Measurements from ENCODE around the gene HMCN2.
"Not testable (repeated sequence)": the region's sequence is repeated elsewhere in the genome, so short reads cannot be mapped to it uniquely, and the experiment has no call there.

HMCN2 gene

GRCh38 chr9:130391866-130392265 is 126.3 kb downstream of the HMCN2 start:
- no peak for DNase-seq (ENCODE audit: low spot score)

GRCh38 chr9:130393681-130394071 is 128.1 kb downstream of the HMCN2 start:
- no peak for DNase-seq (ENCODE audit: low spot score)

- no peak for DNase-seq (ENCODE audit: low spot score)
These were observed 128.8 kb downstream of the HMCN2 start for GRCh38 chr9:130394320-130394719.

GRCh38 chr9:130394814-130395470 is 129.4 kb downstream of the HMCN2 start:
- DNase-seq (ENCODE audit: low spot score), result no peak

- no peak for DNase-seq (ENCODE audit: low spot score)
These were observed 130.4 kb downstream of the HMCN2 start for GRCh38 chr9:130395810-130396435.

- DNase-seq (ENCODE audit: low spot score), result no peak
These were observed 131.0 kb downstream of the HMCN2 start for GRCh38 chr9:130396581-130396980.

- no peak for DNase-seq (ENCODE audit: low spot score)
These were observed 133.1 kb downstream of the HMCN2 start for GRCh38 chr9:130398487-130399240.

GRCh38 chr9:130399768-130400167 is 134.2 kb downstream of the HMCN2 start:
- DNase-seq (ENCODE audit: low spot score), result no peak

GRCh38 chr9:130400870-130401269 is 135.3 kb downstream of the HMCN2 start:
- DNase-seq (ENCODE audit: low spot score), result no peak

- DNase-seq (ENCODE audit: low spot score), result not testable (repeated sequence)
These were observed 136.2 kb downstream of the HMCN2 start for GRCh38 chr9:130401742-130402141.

GRCh38 chr9:130402243-130402642 is 136.7 kb downstream of the HMCN2 start:
- no peak for DNase-seq (ENCODE audit: low spot score)

GRCh38 chr9:130402645-130403440 is 137.3 kb downstream of the HMCN2 start:
- no peak for DNase-seq (ENCODE audit: low spot score)

GRCh38 chr9:130405657-130406257 is 140.2 kb downstream of the HMCN2 start:
- DNase-seq (ENCODE audit: low spot score), result no peak

- DNase-seq (ENCODE audit: low spot score), result no peak
These were observed 140.8 kb downstream of the HMCN2 start for GRCh38 chr9:130406278-130406895.

GRCh38 chr9:130407916-130408663 is 142.5 kb downstream of the HMCN2 start:
- DNase-seq (ENCODE audit: low spot score), result no peak

- DNase-seq (ENCODE audit: low spot score), result no peak
These were observed 143.1 kb downstream of the HMCN2 start for GRCh38 chr9:130408669-130409068.

GRCh38 chr9:130409246-130409645 is 143.7 kb downstream of the HMCN2 start:
- DNase-seq (ENCODE audit: low spot score), result no peak

GRCh38 chr9:130410443-130410842 is 144.9 kb downstream of the HMCN2 start:
- no peak for DNase-seq (ENCODE audit: low spot score)

GRCh38 chr9:130411566-130411915 is 146.0 kb downstream of the HMCN2 start:
- DNase-seq (ENCODE audit: low spot score), result no peak

- DNase-seq (ENCODE audit: low spot score), result no peak
These were observed 148.6 kb downstream of the HMCN2 start for GRCh38 chr9:130414081-130414731.

Measured in CD4-positive, alpha-beta T cell treated with Interleukin-6 at 100 ng/mL for 8 hours (primary cell).